Right atrium auricular region (tissue), 2 donors: ENCODE data around the gene OR1K1. TPM values are rescaled to one million over a fixed set of nuclear protein-coding genes. Genes with fewer than 3 reads are reported as not detected.

Experiments used
- DNase-seq: peaks from one replicate; pipeline ENCODE4 v3.0.0-alpha.2; 2019; ENCODE audit warnings: low spot score
- H3K27ac ChIP-seq, 2 donors: fragments of 200-600 bp; sonication (generic); 1 replicate in 1 of 2; 2 replicates in 1 of 2; pipeline ENCODE4 v1.5.1; 2016 to 2019
- H3K27me3 ChIP-seq, 2 donors: fragments of 200-600 bp; sonication (generic); one replicate each; pipeline versions ENCODE4 v1.5.1 to v1.6.0; 2017 to 2019
- H3K36me3 ChIP-seq: fragments of 200-600 bp; sonication (generic); one replicate; pipeline ENCODE4 v1.5.1; 2016
- H3K4me1 ChIP-seq, 2 donors: fragments of 200-600 bp; sonication (generic); one replicate each; pipeline versions ENCODE4 v1.5.1 to v1.6.0; 2017 to 2019
- H3K4me3 ChIP-seq, 2 donors: fragments of 200-600 bp; sonication (generic); 1 replicate in 1 of 2; 2 replicates in 1 of 2; pipeline ENCODE4 v1.5.1; 2017 to 2019; ENCODE audit warnings: mild to moderate bottlenecking in 1 of 2, moderate library complexity in 1 of 2
- H3K9me3 ChIP-seq, 2 donors: fragments of 200-600 bp; sonication (generic); one replicate each; pipeline ENCODE4 v1.5.1; 2019
- CTCF ChIP-seq, 2 donors: fragments of 200-600 bp; sonication (generic); IDR thresholded peaks; one replicate each; pipeline ENCODE4 v1.5.1; 2019; ENCODE audit warnings: antibody characterized with exemption in 2 of 2
- total RNA-seq, 2 donors: library from RNA; depleted of rRNA; stranded (reverse); fragments of >200 nt; gene quantifications; one replicate each; pipeline ENCODE4 v1.1.0, GENCODE V29; 2016

The OR1K1 gene
- total RNA-seq, 2 donors from 2014 or later = not detected

GRCh38 chr9:122848256-122848943 is 48.5 kb downstream of the OR1K1 start:
- no peak overlapping the region for H3K4me3 ChIP-seq
- peaks cover 31% of the 10 kb centered on the region for H3K36me3 ChIP-seq
- DNase-seq = no peak
- no peak for TF ChIP-seq CTCF (IDR thresholded peaks at IDR 0.05)
- H3K9me3 ChIP-seq = no peaks in the 10 kb centered on the region
- H3K27ac ChIP-seq = no peak overlapping the region
- no peaks in the 10 kb centered on the region for H3K27me3 ChIP-seq
- H3K4me1 ChIP-seq = no peaks in the 10 kb centered on the region

Other genes with a start within 250 kb of the OR1K1 start
- not detected for gene OR1N2, start 247.0 kb upstream of the OR1K1 start, total RNA-seq
- gene OR1L8, start 216.7 kb upstream of the OR1K1 start, total RNA-seq = under 1 TPM; 0.43 to 0.48 TPM
- not detected for gene OR1Q1, start 185.4 kb upstream of the OR1K1 start, total RNA-seq
- gene OR1B1, start 142.5 kb upstream of the OR1K1 start, total RNA-seq = not detected
- not detected for gene OR1L1, start 138.4 kb upstream of the OR1K1 start, total RNA-seq
- gene OR1L3, start 125.0 kb upstream of the OR1K1 start, total RNA-seq = not detected
- not detected for gene OR1L4, start 76.1 kb upstream of the OR1K1 start, total RNA-seq
- gene OR1L6, start 57.8 kb upstream of the OR1K1 start, total RNA-seq = not detected
- not detected for gene OR5C1, start 11.2 kb upstream of the OR1K1 start, total RNA-seq
- gene PDCL, start 28.5 kb downstream of the OR1K1 start, total RNA-seq = 10 to 100 TPM in 1 of 2 donors, 1 to 10 TPM in 1; 9.9 to 11.2 TPM
- gene RC3H2, start 105.2 kb downstream of the OR1K1 start, total RNA-seq = 10 to 100 TPM; 37.6 to 40.2 TPM
- 1 to 10 TPM; 6.3 to 6.8 TPM for gene ZBTB6, start 113.2 kb downstream of the OR1K1 start, total RNA-seq
- gene ZBTB26, start 131.4 kb downstream of the OR1K1 start, total RNA-seq = 1 to 10 TPM; 4.1 to 4.2 TPM
- 10 to 100 TPM; 26.3 to 30.8 TPM for gene RABGAP1, start 140.9 kb downstream of the OR1K1 start, total RNA-seq
- 1 to 10 TPM in 1 of 2 donors, not detected in 1; 1.4 TPM for gene GPR21, start 233.5 kb downstream of the OR1K1 start, total RNA-seq